ENCODE data around the gene ZNF496.
A peak's percentile ranks its signal among the peaks of the same experiment; 100 is the strongest.

- no peak for TF ChIP-seq ARID4B (CRISPR knock-in tag; IDR thresholded peaks at IDR 0.05)
- TF ChIP-seq POLR2AphosphoS5 (IDR thresholded peaks at IDR 0.05; ENCODE audit: control insufficient read depth, insufficient read depth, low read depth, low read length) = no peak
- TF ChIP-seq CTCF (IDR thresholded peaks at IDR 0.05 in 2 of 3, conservative IDR thresholded peaks at IDR 0.05 in 1 of 3; ENCODE audit: insufficient read depth in 2 of 3, low read depth in 1 of 3, low read length in 3 of 3) = peak in 1 of 3 experiments; percentile 28; a peak in 1 of 6 replicates
- no peak for TF ChIP-seq TAF1 (IDR thresholded peaks at IDR 0.05; ENCODE audit: control insufficient read depth, extremely low read depth, insufficient read depth, low read length, severe bottlenecking)
- no peak for TF ChIP-seq HES1 (IDR thresholded peaks at IDR 0.05; ENCODE audit: low read depth)
- no peak for TF ChIP-seq EZH2 (IDR thresholded peaks at IDR 0.05; ENCODE audit: borderline replicate concordance, low read depth, low read length)
- TF ChIP-seq ILK (tag; IDR thresholded peaks at IDR 0.05; ENCODE audit: borderline replicate concordance, low read depth) = no peak
- no peak for TF ChIP-seq HNRNPL (IDR thresholded peaks at IDR 0.05; ENCODE audit: low read depth, low read length)
These were observed 2.5 kb downstream of the ZNF496 start for GRCh38 chr1:247329097-247329617.
